ENCODE results near the gene COG5. TPM values are rescaled to one million over a fixed set of nuclear protein-coding genes. Genes with fewer than 3 reads are reported as not detected.
A peak's percentile ranks its signal among the peaks of the same experiment; 100 is the strongest.

Gene COG5
- total and polyA plus RNA-seq, 11 donors: 9.4 to 61.6 (median 42.1) TPM

DNA sequence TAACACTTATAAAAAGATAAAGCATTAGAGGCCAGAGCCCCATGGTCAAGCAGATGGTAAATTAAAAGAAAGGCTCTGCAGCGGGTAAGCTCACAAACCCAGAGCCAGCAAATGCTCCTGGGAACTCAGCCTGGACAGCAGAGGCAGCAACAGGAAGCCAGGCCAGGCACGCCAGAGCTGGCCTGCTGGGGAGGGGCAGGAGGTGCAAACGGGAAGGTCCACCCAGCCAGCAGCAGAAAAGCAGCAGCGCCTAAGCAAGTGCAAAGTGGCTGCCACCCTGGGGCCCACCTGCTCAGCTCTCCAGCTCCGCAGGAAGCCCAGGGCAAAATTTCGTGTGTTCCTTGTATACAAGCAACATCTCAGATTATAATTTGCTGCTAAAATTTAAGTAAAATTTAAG is 176.6 kb downstream of the COG5 start:
- no peak for TF ChIP-seq POLR2A (IDR thresholded peaks at IDR 0.05)
- TF ChIP-seq, protein P1, sequence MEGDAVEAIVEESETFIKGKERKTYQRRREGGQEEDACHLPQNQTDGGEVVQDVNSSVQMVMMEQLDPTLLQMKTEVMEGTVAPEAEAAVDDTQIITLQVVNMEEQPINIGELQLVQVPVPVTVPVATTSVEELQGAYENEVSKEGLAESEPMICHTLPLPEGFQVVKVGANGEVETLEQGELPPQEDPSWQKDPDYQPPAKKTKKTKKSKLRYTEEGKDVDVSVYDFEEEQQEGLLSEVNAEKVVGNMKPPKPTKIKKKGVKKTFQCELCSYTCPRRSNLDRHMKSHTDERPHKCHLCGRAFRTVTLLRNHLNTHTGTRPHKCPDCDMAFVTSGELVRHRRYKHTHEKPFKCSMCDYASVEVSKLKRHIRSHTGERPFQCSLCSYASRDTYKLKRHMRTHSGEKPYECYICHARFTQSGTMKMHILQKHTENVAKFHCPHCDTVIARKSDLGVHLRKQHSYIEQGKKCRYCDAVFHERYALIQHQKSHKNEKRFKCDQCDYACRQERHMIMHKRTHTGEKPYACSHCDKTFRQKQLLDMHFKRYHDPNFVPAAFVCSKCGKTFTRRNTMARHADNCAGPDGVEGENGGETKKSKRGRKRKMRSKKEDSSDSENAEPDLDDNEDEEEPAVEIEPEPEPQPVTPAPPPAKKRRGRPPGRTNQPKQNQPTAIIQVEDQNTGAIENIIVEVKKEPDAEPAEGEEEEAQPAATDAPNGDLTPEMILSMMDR (IDR thresholded peaks at IDR 0.05): peak in 2 of 12 donors; percentile 2 to 14
- H3K27ac ChIP-seq: peak overlapping the region in 5 of 12 donors; percentile 16 to 53 (median 30)
- peaks cover 0 to 4% (median 0%) of the 10 kb centered on the region in 9 donors for H3K36me3 ChIP-seq
- peak; percentile 50 to 76 (median 54) for DNase-seq
- no peak overlapping the region for H3K4me3 ChIP-seq
- H3K27me3 ChIP-seq: no peaks in the 10 kb centered on the region
- peak; percentile 53 to 86 (median 82) for ATAC-seq
- intact Hi-C loops (cut with DNase I): no loop called here
- 33 to 48% (median 40%) methylated on average over 6 of the region's 6 CpGs for WGBS, 4 donors
- H3K4me1 ChIP-seq: peaks cover 0 to 19% (median 10%) of the 10 kb centered on the region in 12 donors
- no peaks in the 10 kb centered on the region for H3K9me3 ChIP-seq

DNA sequence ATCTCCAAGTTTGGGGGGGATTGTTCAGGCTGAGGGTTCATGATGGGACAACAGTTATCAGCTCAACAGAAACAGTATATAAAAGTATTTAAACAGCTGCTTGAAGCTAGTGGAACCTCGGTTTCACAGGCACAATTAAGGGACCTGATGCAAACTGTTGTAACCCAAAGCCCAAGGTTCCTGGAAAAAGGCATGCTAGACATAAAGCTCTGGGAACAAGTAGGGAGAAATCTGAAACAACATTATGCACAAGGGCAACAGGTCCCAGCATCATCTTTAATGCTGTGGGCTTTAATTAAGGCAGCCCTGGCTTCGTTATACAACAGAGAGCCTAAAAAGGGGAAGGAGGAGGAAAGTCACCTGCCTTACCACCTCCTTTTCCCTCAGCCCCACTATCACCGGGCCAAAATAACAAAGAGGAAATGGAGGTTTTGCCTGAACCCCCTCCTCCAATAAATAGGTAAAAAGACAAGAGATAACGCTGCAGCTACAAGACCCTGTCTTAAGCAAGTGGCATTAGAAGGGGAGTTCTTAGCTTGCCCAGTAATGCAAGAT is 177.1 kb downstream of the COG5 start:
- ATAC-seq: no peak
- peaks cover 0 to 4% (median 0%) of the 10 kb centered on the region in 9 donors for H3K36me3 ChIP-seq
- TF ChIP-seq POLR2A (IDR thresholded peaks at IDR 0.05): no peak
- TF ChIP-seq, protein P1 (IDR thresholded peaks at IDR 0.05): no peak
- no peaks in the 10 kb centered on the region for H3K27me3 ChIP-seq
- DNase-seq: no peak
- no peaks in the 10 kb centered on the region for H3K9me3 ChIP-seq
- H3K27ac ChIP-seq: peak overlapping the region in 3 of 12 donors; percentile 16 to 53 (median 25)
- no peak overlapping the region for H3K4me3 ChIP-seq
- 71 to 78% (median 74%) methylated on average over 4 of the region's 4 CpGs for WGBS, 4 donors
- peaks cover 0 to 19% (median 10%) of the 10 kb centered on the region in 12 donors for H3K4me1 ChIP-seq
- intact Hi-C loops (cut with DNase I): no loop called here

DNA sequence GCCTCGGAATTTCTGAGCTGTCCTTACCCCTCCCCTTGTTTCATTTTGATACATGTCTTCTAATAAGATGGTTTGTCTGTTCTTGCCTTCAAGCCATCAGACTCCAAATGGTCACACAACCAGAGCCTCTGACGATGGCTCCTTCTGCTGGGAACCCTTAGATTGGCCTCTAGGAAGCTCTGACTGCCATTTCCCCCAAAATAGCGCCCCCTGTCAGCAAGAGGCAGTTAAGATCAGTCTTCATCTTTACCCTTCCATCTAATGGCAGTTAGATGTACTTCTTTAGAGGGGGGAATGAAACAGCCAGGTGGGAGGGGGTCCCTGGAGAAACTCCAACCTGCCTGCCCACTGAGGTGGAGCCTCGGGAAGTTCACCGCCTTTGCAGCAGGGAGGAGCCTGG is 179.7 kb downstream of the COG5 start:
- WGBS, 4 donors: 81 to 88% (median 86%) methylated on average over 5 of the region's 5 CpGs
- Histone ChIP-seq H3K4me3 (no peak overlapping the region), H3K27ac (no peak overlapping the region), H3K9me3 (no peaks in the 10 kb centered on the region), H3K36me3 (no peaks in the 10 kb centered on the region), H3K4me1 (peaks cover 0 to 17% (median 10%) of the 10 kb centered on the region in 12 donors), H3K27me3 (no peaks in the 10 kb centered on the region)
- no peak for TF ChIP-seq POLR2A (IDR thresholded peaks at IDR 0.05)
- TF ChIP-seq, protein P1 (IDR thresholded peaks at IDR 0.05): no peak
- ATAC-seq (no peak), DNase-seq (no peak)
- intact Hi-C loops (cut with DNase I): no loop called here

DNA sequence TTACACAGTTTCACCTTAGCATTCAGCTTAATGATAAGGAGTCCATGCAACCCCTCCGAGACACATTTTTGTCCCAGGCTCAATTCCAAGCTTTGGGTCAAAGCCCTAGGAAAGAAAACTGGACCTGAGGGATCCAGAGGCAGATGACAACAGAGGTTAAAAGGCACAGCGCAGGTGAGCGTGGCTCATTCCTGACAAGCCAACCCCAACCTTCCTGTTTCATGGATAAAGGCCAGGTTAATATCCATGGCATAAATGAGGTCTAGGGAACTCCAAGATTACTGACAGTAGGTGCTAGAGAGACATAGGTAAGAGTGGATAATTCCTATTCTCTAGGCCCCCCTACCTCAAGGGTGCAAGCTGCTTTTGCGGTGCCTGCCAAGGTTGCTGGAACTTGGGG is 180.5 kb downstream of the COG5 start:
- Histone ChIP-seq H3K9me3 (no peaks in the 10 kb centered on the region), H3K4me1 (peaks cover 0 to 17% (median 10%) of the 10 kb centered on the region in 12 donors), H3K36me3 (no peaks in the 10 kb centered on the region), H3K4me3 (no peak overlapping the region), H3K27ac (no peak overlapping the region), H3K27me3 (no peaks in the 10 kb centered on the region)
- intact Hi-C loops (cut with DNase I): no loop called here
- DNase-seq (no peak), ATAC-seq (no peak)
- TF ChIP-seq POLR2A (IDR thresholded peaks at IDR 0.05): no peak
- TF ChIP-seq, protein P1 (IDR thresholded peaks at IDR 0.05): no peak
- 95 to 98% (median 97%) methylated on average over 4 of the region's 4 CpGs for WGBS, 4 donors

All from heart left ventricle (tissue), 16 donors.